B cell (primary cell): ENCODE measurements around the gene CYB5R3. TPM values are rescaled to one million over a fixed set of nuclear protein-coding genes. Genes with fewer than 3 reads are reported as not detected.

Source experiments
- ATAC-seq: fragments of 200-7000 bp; cut with Tn5 transposase; one replicate; pipeline ENCODE4 v1.10.0; 2021; ENCODE audit warnings: low read depth, mild to moderate bottlenecking, moderate number of reproducible peaks, moderate library complexity
- CTCF ChIA-PET: fragments of 350-600 bp; sonication (Branson Sonifier 250); formaldehyde crosslinking; loops from one replicate; lab custom pipeline; 2021; ENCODE audit warnings: antibody characterized with exemption, inconsistent platforms; lab: Charles Lee
- POLR2A ChIA-PET: fragments of 350-600 bp; sonication (Branson Sonifier 250); formaldehyde crosslinking; loops from one replicate; lab custom pipeline; 2021; ENCODE audit warnings: antibody characterized with exemption; lab: Charles Lee
- DNase-seq: peaks from one replicate; pipeline ENCODE4 v3.0.0; 2013
- H2AFZ ChIP-seq: 2 replicates; pipeline ENCODE4 v1.6.1; 2012; ENCODE audit warnings: mild to moderate bottlenecking, low read depth, low read length; ENCODE audit not compliant: insufficient read depth, poor library complexity, severe bottlenecking
- H3K27ac ChIP-seq, 2 donors: 1 replicate in 1 of 2; 2 replicates in 1 of 2; pipeline ENCODE4 v1.5.1; 2012 to 2013; ENCODE audit warnings: low read length in 2 of 2, mild to moderate bottlenecking in 2 of 2, moderate library complexity in 1 of 2
- H3K27me3 ChIP-seq, 4 experiments: fragments of 200-600 bp in 1 of 4; sonication (generic) in 1 of 4; replicated peaks in 1 of 4; 1 replicate in 2 of 4; 2 replicates in 2 of 4; pipeline versions ENCODE4 v1.6.1 to v1.7.0; 2013 to 2016; ENCODE audit warnings: low read length in 3 of 4, mild to moderate bottlenecking in 2 of 4, mixed read lengths in 1 of 4, moderate library complexity in 1 of 4; ENCODE audit not compliant: insufficient read depth in 4 of 4, control insufficient read depth in 3 of 4; ENCODE audit errors: control extremely low read depth in 1 of 4
- H3K36me3 ChIP-seq, 2 experiments: replicated peaks in 1 of 2; 1 replicate in 1 of 2; 2 replicates in 1 of 2; pipeline versions ENCODE4 v1.6.1 to v1.7.1; 2013; ENCODE audit warnings: low read length in 1 of 2; ENCODE audit not compliant: insufficient read depth in 2 of 2, control insufficient read depth in 1 of 2; ENCODE audit errors: control extremely low read depth in 1 of 2, extremely low read depth in 1 of 2
- H3K4me1 ChIP-seq, 2 donors: fragments of 200-600 bp in 1 of 2; sonication (generic) in 1 of 2; 1 replicate in 1 of 2; 2 replicates in 1 of 2; pipeline versions ENCODE4 v1.5.1 to v1.6.1; 2013 to 2017; ENCODE audit warnings: low read length in 2 of 2; ENCODE audit not compliant: control insufficient read depth in 2 of 2, insufficient read depth in 2 of 2
- H3K4me2 ChIP-seq: replicated peaks from 2 replicates; pipeline ENCODE3; 2012; ENCODE audit warnings: mild to moderate bottlenecking, low read depth, low read length; ENCODE audit not compliant: poor library complexity, severe bottlenecking
- H3K4me3 ChIP-seq, 5 experiments: fragments of 200-600 bp in 1 of 5; sonication (generic) in 1 of 5; 1 replicate in 3 of 5; 2 replicates in 2 of 5; pipeline versions ENCODE4 v1.5.1 to v1.7.0; 2011 to 2016; ENCODE audit warnings: low read length in 4 of 5, mild to moderate bottlenecking in 4 of 5, low read depth in 2 of 5, control low read depth in 1 of 5, moderate library complexity in 1 of 5; ENCODE audit not compliant: insufficient read depth in 1 of 5; ENCODE audit errors: control extremely low read depth in 1 of 5, extremely low read depth in 1 of 5
- H3K79me2 ChIP-seq: fragments of 200-600 bp; sonication (generic); one replicate; pipeline ENCODE4 v1.6.0; 2016; ENCODE audit warnings: low read length; ENCODE audit not compliant: control insufficient read depth, insufficient read depth
- H3K9ac ChIP-seq: fragments of 200-600 bp; sonication (generic); 2 replicates; pipeline ENCODE4 v1.6.1; 2017; ENCODE audit warnings: mild to moderate bottlenecking, low read length, moderate library complexity
- H3K9me3 ChIP-seq, 3 donors: one replicate each; pipeline versions ENCODE4 v1.6.1 to v1.7.1; 2013; ENCODE audit warnings: low read length in 2 of 3; ENCODE audit not compliant: control insufficient read depth in 2 of 3, insufficient read depth in 1 of 3; ENCODE audit errors: control extremely low read depth in 1 of 3
- H4K20me1 ChIP-seq: 2 replicates; pipeline ENCODE4 v1.6.0; 2012; ENCODE audit warnings: mild to moderate bottlenecking, low read length; ENCODE audit not compliant: insufficient read depth, control insufficient read depth, poor library complexity, severe bottlenecking
- H3K27ac Mint-ChIP-seq: one replicate; pipeline ENCODE4 v1.8.0; 2021; ENCODE audit warnings: mixed read lengths
- H3K27me3 Mint-ChIP-seq: one replicate; pipeline ENCODE4 v1.8.0; 2021; ENCODE audit warnings: mixed read lengths
- H3K4me1 Mint-ChIP-seq: one replicate; pipeline ENCODE4 v1.8.0; 2021; ENCODE audit warnings: mixed read lengths
- H3K4me3 Mint-ChIP-seq: one replicate; pipeline ENCODE4 v1.8.0; 2021; ENCODE audit warnings: mixed read lengths
- H3K9me3 Mint-ChIP-seq: one replicate; pipeline ENCODE4 v1.8.0; 2022; ENCODE audit warnings: mixed read lengths; ENCODE audit not compliant: insufficient read depth
- CTCF ChIP-seq: fragments of 200-600 bp; IDR thresholded peaks from one replicate; pipeline ENCODE4 v1.8.0; 2022; ENCODE audit warnings: antibody characterized with exemption, mild to moderate bottlenecking
- EZH2 ChIP-seq: IDR thresholded peaks from 2 replicates; pipeline ENCODE4 v1.6.1; 2012; ENCODE audit warnings: borderline replicate concordance, low read depth, mild to moderate bottlenecking, moderate library complexity, low read length; ENCODE audit not compliant: insufficient read depth, poor library complexity, severe bottlenecking
- WGBS: methylation state at CpG from one replicate; pipeline ENCODE4 v1.1.5; 2013; ENCODE audit warnings: missing lambda C conversion rate; ENCODE audit not compliant: insufficient coverage; 5-methylcytosine and 5-hydroxymethylcytosine counted together
- intact Hi-C: fragments of 100-400 bp; cut with micrococcal nuclease; formaldehyde crosslinking; loops from one replicate; pipeline ENCODE4 v1.10.0; 2022
- polyA plus RNA-seq: library from polyadenylated mRNA; depleted of rRNA; stranded (reverse); fragments of >200 nt; gene quantifications from 2 replicates; pipeline ENCODE4 v1.2.3, GENCODE V29; 2012
- total RNA-seq, 2 donors: library from RNA; stranded (reverse); fragments of 120-200 nt in 1 of 2; gene quantifications; 1 replicate in 1 of 2; 2 replicates in 1 of 2; pipeline versions ENCODE4 v1.2.3 to v1.2.4, GENCODE V29; 2013 to 2022

CYB5R3 gene
- total and polyA plus RNA-seq, 2 donors (not counting 1 experiment from before 2014, with no cell fraction given) = 60.8 to 79.2 TPM

DNA sequence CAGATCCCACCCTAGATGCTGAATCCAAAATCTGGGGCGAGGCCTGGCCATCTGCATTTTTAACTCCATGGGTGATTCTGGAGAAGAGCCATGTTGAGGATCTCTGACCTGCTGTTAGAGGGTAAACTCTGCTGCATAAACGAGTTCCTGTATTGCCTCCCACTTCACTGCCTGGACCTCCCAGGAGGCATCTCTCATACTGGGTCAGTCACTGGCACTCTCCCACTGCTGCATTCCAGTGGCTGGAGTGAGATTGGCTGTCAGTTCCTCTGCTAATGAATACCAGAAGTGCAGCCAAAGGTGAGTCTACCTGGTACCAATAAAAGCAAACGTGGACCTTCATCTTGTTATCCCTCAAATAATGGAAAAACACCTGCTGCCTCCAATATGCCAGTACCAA lies 44.8 kb downstream of the CYB5R3 start:
- H4K20me1 ChIP-seq = peaks cover 93% of the 10 kb centered on the region
- H3K9me3 ChIP-seq = no peaks in the 10 kb centered on the region
- peaks cover 100% of the 10 kb centered on the region for H3K79me2 ChIP-seq
- 85% methylated on average over 2 of the region's 3 CpGs for WGBS
- no peak overlapping the region for H3K4me2 ChIP-seq
- ChIA-PET POLR2A (no interaction called here), CTCF (no interaction called here)
- no peak overlapping the region for H2AFZ ChIP-seq
- no peak overlapping the region for H3K27ac ChIP-seq
- H3K27me3 ChIP-seq = no peaks in the 10 kb centered on the region
- H3K27me3 Mint-ChIP-seq = no peaks in the 10 kb centered on the region
- no peak overlapping the region for H3K4me3 Mint-ChIP-seq
- H3K27ac Mint-ChIP-seq = no peak overlapping the region
- no peak for TF ChIP-seq EZH2
- no peak for TF ChIP-seq CTCF
- H3K9ac ChIP-seq = no peak overlapping the region
- intact Hi-C loops = no loop called here
- no peaks in the 10 kb centered on the region for H3K9me3 Mint-ChIP-seq
- peaks cover 26% of the 10 kb centered on the region for H3K4me1 Mint-ChIP-seq
- H3K4me1 ChIP-seq = no peaks in the 10 kb centered on the region
- no peak for DNase-seq
- ATAC-seq = no peak
- H3K4me3 ChIP-seq = no peak overlapping the region
- H3K36me3 ChIP-seq = peaks cover 2 to 66% of the 10 kb centered on the region in 2 experiments

GRCh38 chr22:42603427-42603826 lies 45.8 kb downstream of the CYB5R3 start:
- intact Hi-C loops = no loop called here
- H2AFZ ChIP-seq = no peak overlapping the region
- H3K36me3 ChIP-seq = peaks cover 2 to 66% of the 10 kb centered on the region in 2 experiments
- no peak overlapping the region for H3K27ac ChIP-seq
- H3K4me3 Mint-ChIP-seq = no peak overlapping the region
- H3K4me1 Mint-ChIP-seq = peaks cover 20% of the 10 kb centered on the region
- H3K27ac Mint-ChIP-seq = no peak overlapping the region
- no peak overlapping the region for H3K4me2 ChIP-seq
- no peaks in the 10 kb centered on the region for H3K27me3 Mint-ChIP-seq
- no peaks in the 10 kb centered on the region for H3K27me3 ChIP-seq
- no CpG with 5 or more reads among the region's 2 CpGs for WGBS
- POLR2A ChIA-PET = no interaction called here
- H3K9ac ChIP-seq = no peak overlapping the region
- no peak overlapping the region for H3K4me3 ChIP-seq
- H4K20me1 ChIP-seq = peaks cover 93% of the 10 kb centered on the region
- no peak for ATAC-seq
- TF ChIP-seq EZH2 (no peak), CTCF (no peak)
- H3K4me1 ChIP-seq = no peaks in the 10 kb centered on the region
- DNase-seq = no peak
- CTCF ChIA-PET = no interaction called here
- no peaks in the 10 kb centered on the region for H3K9me3 Mint-ChIP-seq
- peaks cover 100% of the 10 kb centered on the region for H3K79me2 ChIP-seq
- H3K9me3 ChIP-seq = no peaks in the 10 kb centered on the region
